NCI-H1436 (cell line): Measurements from ENCODE around the gene UCP2.

Experiments used
- DNase-seq: peaks from one replicate; lab custom pipeline; 2025; lab: John Stamatoyannopoulos, UW

UCP2 gene

DNA sequence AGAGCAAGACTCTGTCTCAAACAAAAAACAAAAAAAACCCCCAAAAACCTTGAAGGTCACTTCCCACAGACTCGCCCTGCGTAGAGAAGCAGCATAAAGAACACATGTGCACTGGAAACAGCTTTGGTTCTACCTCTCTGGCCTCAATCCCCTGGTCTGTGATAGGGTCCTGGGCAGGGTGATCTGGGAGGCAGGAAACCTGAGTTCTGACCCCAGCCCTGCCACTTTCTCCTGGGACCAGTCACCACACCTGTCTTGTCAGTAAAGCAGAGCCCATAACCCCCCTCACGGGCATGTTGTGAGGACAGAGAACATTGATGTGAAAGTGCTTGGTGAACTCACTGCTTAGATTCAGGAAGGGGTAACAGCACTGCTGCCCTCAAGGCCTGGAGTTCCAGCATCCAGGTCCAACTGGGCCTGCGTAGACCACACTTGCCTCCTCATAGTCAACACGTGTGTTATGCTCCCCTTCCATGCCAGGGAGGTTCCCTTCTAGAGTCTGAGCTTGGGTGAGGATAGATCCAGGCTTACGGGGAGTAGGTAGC lies 11.4 kb downstream of the UCP2 start:
- DNase-seq: no peak

DNA sequence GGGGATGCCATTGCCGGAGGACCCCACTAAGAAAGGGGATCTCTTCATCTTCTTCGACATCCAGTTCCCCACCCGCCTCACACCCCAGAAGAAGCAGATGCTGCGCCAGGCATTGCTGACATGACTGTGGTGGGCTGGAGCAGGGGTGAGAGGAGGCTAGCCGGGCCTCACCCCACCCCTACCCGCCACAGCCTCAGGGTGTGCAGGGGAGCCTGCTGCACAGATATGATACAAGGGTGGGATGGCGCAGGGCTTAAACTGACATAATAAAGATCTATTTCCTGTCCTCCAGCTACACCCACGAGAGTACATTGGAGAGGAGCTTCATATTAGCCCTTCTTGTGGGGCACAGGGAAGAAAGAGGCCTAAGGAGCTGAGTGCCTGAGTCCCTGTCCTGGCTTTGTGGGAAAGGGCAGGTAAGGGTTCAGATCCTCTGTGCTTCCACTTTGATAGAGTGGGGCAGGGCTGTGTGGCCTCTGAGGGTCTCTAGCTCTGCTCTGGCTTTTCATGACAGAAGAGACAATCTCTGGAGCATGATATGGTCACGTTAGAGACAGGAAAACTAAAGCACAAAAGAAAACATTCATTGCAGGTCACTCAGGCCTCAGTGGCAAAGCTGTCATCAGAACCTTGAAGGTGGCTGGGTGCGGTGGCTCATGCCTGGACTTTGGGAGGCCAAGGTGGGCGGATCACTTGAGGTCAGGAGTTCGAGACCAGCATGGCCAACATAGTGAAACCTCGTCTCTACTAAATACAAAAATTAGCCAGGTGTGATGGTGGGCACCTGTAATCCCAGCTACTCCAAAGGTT lies 12.4 kb downstream of the UCP2 start:
- DNase-seq: no peak

- DNase-seq: no peak
Observed at GRCh38 chr11:73969091-73969490, 13.6 kb downstream of the UCP2 start.

- DNase-seq: no peak
Observed at GRCh38 chr11:73968356-73968966, 14.2 kb downstream of the UCP2 start.

DNA sequence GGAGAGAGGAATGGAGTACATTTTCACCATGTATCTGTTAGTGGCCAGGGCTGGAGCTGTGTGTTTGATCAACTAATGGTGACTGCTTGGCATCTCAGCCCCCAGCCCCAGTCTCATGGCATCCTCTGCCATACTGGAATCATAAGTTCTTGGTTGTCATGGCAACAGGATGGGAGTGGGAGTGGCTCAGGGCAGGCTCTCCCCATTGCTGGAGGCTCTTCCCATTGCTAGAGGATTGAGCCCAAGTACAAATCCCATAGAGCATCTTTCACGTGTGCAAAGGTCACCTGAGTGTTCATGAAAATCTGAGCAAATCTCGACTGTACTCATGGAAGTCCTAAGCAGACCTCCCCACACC lies 16.9 kb downstream of the UCP2 start:
- DNase-seq: no peak

DNA sequence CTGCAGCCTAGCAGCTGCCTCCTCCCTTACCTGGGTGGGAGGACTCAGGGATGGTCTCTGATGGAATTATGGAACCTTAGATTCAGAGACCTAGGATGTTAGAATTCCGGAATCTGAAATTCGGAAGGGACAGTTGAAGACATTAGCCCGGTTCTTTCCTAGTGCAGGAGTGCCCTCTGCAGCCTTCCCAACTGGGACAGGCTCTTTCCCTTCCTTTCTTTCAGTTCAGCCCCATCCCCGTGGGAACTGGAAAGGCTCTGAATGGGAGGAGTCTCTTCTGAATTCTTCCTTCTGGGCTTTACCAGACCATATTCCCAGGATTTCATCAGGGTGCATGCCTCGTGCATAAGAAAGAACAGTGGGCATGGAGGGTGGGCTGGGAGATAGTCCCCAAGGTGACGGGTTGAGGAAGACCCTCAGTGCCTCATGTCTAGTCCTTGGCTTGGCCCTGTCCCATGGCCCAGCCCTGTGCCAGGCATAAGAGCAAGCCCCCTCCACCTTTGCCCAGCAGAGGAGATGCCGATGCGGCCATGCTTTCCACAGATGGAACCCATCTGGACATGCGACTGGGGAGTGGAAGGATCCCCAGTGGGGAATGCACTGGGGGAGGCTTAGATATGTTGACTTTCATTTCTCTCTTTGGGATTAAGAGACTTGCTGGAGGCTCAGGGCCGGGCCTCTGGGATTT lies 17.4 kb downstream of the UCP2 start:
- DNase-seq: no peak

DNA sequence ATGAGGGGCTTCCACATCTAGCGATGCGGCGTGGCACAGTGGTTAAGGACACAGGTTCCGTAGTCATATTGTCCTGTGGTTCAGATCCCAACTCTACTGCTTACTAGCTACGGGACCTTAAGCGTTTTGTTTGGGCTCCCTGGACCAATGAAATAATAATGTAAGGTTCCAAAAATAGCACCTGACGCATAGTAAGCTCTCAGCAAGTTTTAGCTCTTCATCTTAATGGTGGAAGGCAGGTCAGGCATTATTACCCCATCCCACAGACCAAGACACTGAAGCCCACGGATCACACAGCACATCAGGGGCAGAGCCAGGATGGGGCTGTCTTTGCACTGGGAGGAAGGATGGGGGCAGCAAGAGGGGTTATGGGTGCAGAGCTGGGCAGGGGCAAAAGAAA lies 18.8 kb downstream of the UCP2 start:
- DNase-seq: no peak

- no peak for DNase-seq
Observed at GRCh38 chr11:73962101-73962705, 20.4 kb downstream of the UCP2 start.

DNA sequence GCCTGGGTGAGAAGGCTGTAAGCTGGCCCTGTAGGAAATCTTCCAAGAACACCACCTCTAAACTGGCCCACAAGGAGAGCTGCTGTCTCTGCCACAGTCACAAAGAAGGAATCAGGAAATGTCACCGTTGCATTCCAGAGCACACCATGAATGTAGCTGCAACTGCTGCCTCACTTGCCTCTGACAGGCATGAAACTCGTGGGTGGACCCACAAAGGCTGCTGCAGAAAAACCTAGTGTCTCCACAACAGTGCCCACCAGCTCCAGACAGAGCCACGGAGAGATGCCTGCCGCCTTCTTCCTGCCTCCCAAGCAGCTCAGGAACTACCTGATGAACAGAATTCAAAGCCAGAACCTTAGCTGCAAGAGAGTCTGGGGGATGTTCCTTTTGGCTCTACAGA lies 21.3 kb downstream of the UCP2 start:
- DNase-seq: no peak

DNA sequence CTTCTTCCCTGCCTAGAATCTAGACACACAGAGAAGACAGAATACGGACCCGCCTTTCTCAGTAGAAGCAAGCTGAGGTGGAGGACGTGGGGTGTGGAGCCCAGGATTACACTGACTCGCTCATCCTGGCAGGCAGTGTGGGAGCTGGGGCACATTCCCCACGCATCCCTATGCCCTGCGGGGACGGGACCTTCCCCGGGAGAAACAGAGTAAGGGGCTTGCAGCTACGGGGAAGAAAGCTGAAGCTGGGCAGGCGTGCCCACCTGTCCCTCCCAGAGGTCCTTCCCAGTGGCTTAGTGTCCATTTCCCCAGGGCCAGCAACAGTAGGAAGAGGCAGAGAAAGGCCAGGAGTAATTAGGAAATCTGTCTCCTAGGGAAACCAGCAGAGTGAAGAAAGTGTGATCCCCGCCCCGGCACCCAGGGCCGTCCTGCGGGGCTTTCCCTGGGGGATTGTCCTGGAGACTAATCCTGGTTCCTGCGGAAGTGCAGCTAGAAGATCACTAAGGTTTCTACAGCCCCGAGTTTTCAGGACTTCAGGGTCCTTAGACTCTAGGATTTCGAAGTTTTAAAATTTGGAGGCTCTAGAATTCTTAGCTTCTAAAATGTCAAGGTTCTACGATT lies 24.0 kb downstream of the UCP2 start:
- DNase-seq: no peak

DNA sequence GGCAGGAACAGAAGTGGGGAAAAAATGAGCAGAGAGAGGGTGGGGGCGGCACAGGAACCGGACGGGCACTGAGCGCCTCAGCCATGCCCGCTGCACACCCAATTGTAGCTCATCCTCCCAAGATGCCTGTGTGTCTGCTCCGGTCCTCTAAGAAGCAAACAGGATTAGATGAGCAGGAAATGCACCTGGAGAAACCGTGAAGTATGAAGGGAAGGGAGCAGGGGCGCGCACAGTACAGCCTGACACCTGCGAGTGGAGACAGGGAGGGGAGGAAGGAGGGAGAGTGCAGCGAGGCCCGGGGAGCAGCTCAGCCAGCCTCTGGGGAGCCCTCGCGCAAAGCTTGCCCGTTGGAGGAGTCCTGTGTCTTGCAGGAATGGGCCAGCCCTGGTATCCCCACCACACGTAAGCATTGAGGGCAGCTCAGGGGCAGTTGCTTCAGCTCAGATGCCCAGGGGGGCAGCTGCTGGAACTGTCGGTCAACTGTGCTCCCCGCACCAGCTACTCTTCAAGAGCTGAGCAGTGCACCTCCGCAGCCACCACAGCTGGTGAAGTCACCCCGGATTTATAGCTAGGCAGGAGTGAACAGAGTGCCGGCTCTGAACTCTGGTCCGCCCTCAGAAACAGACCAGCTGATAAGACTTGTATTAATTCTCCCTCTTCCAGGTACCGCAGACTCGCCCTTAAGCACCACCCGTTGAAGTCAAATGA lies 24.8 kb downstream of the UCP2 start:
- DNase-seq: no peak

DNA sequence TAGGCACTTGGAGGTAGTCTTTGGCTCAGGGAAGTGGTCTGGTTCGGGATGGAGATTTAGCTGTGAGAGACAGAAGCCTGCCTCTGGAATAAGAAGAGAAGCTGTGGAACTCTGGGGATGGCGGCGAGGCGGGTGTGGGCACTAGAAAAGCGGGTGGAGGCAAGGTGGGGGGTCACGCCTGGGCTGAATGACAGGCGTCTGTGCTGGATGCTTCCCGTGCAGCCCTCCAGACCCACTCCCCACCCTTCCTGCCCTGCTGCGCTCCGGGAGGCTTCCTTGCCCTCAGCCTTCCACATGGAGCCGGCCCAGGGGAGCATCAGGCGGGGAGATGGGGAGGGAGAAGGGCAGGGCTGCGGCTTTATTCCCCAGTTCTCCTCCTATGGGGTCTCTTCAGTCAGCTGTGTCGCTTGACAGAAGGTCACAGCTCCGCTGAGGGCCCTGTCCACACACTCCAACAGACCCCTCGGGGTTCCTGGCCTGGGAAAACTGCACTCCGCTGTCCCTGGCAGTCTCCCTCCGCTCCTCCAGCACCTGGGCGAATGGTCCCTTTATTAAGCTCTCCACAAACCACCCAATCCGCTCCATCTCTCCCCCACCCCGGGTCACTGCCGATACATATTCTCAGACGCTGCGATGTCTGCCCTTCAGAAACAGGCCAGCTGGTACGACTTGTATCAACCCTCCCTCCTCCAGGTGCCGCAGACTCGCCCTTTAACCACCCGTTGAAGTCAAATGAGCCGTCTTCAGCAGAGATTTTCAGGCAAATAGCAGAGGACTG lies 25.6 kb downstream of the UCP2 start:
- no peak for DNase-seq

- DNase-seq: no peak
Observed at GRCh38 chr11:73951797-73952196, 30.8 kb downstream of the UCP2 start.

- no peak for DNase-seq
Observed at GRCh38 chr11:73950869-73951710, 31.6 kb downstream of the UCP2 start, which contains the start of gene DNAJB13. TSS of gene DNAJB13 (plus strand) at chr11:73951026. CDS start at chr11:73951070, 44 bp downstream.

GRCh38 chr11:73949912-73950311 lies 32.7 kb downstream of the UCP2 start:
- DNase-seq: no peak

GRCh38 chr11:73949246-73949645 lies 33.4 kb downstream of the UCP2 start:
- no peak for DNase-seq

- no peak for DNase-seq
Observed at GRCh38 chr11:73946798-73947458, 35.7 kb downstream of the UCP2 start.

DNA sequence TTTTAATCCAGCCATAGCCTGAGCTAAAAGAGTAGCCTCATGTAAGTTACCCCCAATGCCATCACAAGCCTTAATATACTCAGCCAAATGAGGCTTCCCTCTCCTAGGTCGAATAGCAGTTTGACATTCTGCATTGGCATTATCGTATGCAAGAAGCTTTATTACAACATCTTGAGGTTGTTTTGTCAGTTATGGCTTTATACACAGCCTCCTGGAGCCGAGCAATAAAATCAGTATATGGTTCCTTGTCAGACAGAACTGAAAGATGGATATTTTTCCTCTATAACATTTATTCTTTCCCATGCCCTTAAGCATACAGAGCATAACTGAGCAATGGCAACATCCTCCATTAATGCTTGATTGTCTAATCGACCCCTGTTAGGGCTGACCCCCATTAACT lies 37.2 kb downstream of the UCP2 start:
- DNase-seq: no peak

GRCh38 chr11:73944901-73945300 lies 37.7 kb downstream of the UCP2 start:
- DNase-seq: no peak
